Mesenchymal stem cell (in vitro differentiated cells and primary cell): ENCODE results near the gene POLN.

ENCODE experiments used
- DNase-seq: peaks from one replicate; pipeline ENCODE4 v3.0.0-alpha.2; 2013
- H2AFZ ChIP-seq: one replicate; pipeline ENCODE4 v1.6.1; 2013; ENCODE audit warnings: low read depth, mild to moderate bottlenecking, control low read depth, inconsistent platforms, low read length, moderate library complexity
- H2AK5ac ChIP-seq: 2 replicates; pipeline ENCODE4 v1.6.1; 2013; ENCODE audit warnings: low read length, moderate library complexity, mild to moderate bottlenecking, inconsistent platforms; ENCODE audit not compliant: severe bottlenecking
- H2BK120ac ChIP-seq: one replicate; pipeline ENCODE4 v1.6.1; 2013; ENCODE audit warnings: low read depth, mild to moderate bottlenecking, inconsistent platforms, low read length, moderate library complexity
- H2BK12ac ChIP-seq, 2 experiments: one replicate each; pipeline ENCODE4 v1.6.1; 2013; ENCODE audit warnings: inconsistent platforms in 2 of 2, low read length in 2 of 2, mild to moderate bottlenecking in 2 of 2, moderate library complexity in 2 of 2, control low read depth in 1 of 2
- H2BK15ac ChIP-seq: one replicate; pipeline ENCODE4 v1.6.1; 2013; ENCODE audit warnings: mild to moderate bottlenecking, low read depth, inconsistent platforms; ENCODE audit not compliant: poor library complexity, severe bottlenecking
- H2BK5ac ChIP-seq: 2 replicates; pipeline ENCODE4 v1.6.1; 2013; ENCODE audit warnings: low read depth, mild to moderate bottlenecking, low read length, control low read depth, inconsistent platforms; ENCODE audit not compliant: poor library complexity, severe bottlenecking
- H3K14ac ChIP-seq, 2 experiments: one replicate each; pipeline ENCODE4 v1.6.1; 2013; ENCODE audit warnings: inconsistent platforms in 2 of 2, low read length in 2 of 2, control low read depth in 1 of 2, mild to moderate bottlenecking in 1 of 2, moderate library complexity in 1 of 2
- H3K18ac ChIP-seq, 2 experiments: one replicate each; pipeline ENCODE4 v1.6.1; 2013; ENCODE audit warnings: inconsistent platforms in 2 of 2, low read length in 2 of 2, control low read depth in 1 of 2, low read depth in 1 of 2, mild to moderate bottlenecking in 1 of 2
- H3K23ac ChIP-seq, 2 experiments: one replicate each; pipeline ENCODE4 v1.6.1; 2013; ENCODE audit warnings: inconsistent platforms in 2 of 2, low read length in 2 of 2, mild to moderate bottlenecking in 2 of 2, moderate library complexity in 2 of 2, control low read depth in 1 of 2
- H3K27ac ChIP-seq: 2 replicates; pipeline ENCODE4 v1.5.1; 2013; ENCODE audit warnings: mild to moderate bottlenecking, moderate library complexity, low read length, control low read depth, inconsistent platforms; ENCODE audit not compliant: poor library complexity, severe bottlenecking
- H3K27me3 ChIP-seq, 2 experiments: 2 replicates each; pipeline versions ENCODE4 v1.6.1 to v1.7.0; 2013; ENCODE audit warnings: low read length in 2 of 2, mild to moderate bottlenecking in 2 of 2, moderate library complexity in 2 of 2, control low read depth in 1 of 2, inconsistent platforms in 1 of 2; ENCODE audit not compliant: control insufficient read depth in 1 of 2, insufficient read depth in 1 of 2
- H3K36me3 ChIP-seq, 2 experiments: 2 replicates each; pipeline versions ENCODE4 v1.6.1 to v1.7.0; 2013; ENCODE audit warnings: low read length in 2 of 2, control low read depth in 1 of 2, inconsistent platforms in 1 of 2, low read depth in 1 of 2, mild to moderate bottlenecking in 1 of 2; ENCODE audit not compliant: insufficient read depth in 2 of 2, control insufficient read depth in 1 of 2
- H3K4ac ChIP-seq, 2 experiments: one replicate each; pipeline ENCODE4 v1.6.1; 2013; ENCODE audit warnings: inconsistent platforms in 2 of 2, low read length in 2 of 2, mild to moderate bottlenecking in 2 of 2, moderate library complexity in 2 of 2, control low read depth in 1 of 2, low read depth in 1 of 2
- H3K4me1 ChIP-seq: 2 replicates; pipeline ENCODE4 v1.6.1; 2013; ENCODE audit warnings: low read depth, low read length, control low read depth; ENCODE audit not compliant: control insufficient read depth, insufficient read depth
- H3K4me2 ChIP-seq: 2 replicates; pipeline ENCODE4 v1.6.1; 2013; ENCODE audit warnings: low read length, mild to moderate bottlenecking, inconsistent platforms; ENCODE audit not compliant: poor library complexity, severe bottlenecking
- H3K4me3 ChIP-seq, 2 experiments: 2 replicates each; pipeline versions ENCODE4 v1.5.1 to v1.7.0; 2013; ENCODE audit warnings: low read length in 2 of 2, mild to moderate bottlenecking in 2 of 2, control low read depth in 1 of 2, low read depth in 1 of 2; ENCODE audit not compliant: insufficient read depth in 1 of 2
- H3K79me1 ChIP-seq: replicated peaks from 2 replicates; pipeline ENCODE4 v1.6.1; 2013; ENCODE audit warnings: mild to moderate bottlenecking, control low read depth, low read length, inconsistent platforms; ENCODE audit not compliant: poor library complexity, severe bottlenecking
- H3K9ac ChIP-seq: 2 replicates; pipeline ENCODE4 v1.7.0; 2013; ENCODE audit warnings: mild to moderate bottlenecking, low read length, moderate library complexity
- H3K9me3 ChIP-seq: 2 replicates; pipeline ENCODE4 v1.7.0; 2013; ENCODE audit warnings: mild to moderate bottlenecking, low read length; ENCODE audit not compliant: control insufficient read depth
- H4K8ac ChIP-seq: one replicate; pipeline ENCODE4 v1.6.1; 2013; ENCODE audit warnings: inconsistent platforms, mild to moderate bottlenecking, low read length, moderate library complexity
- H4K91ac ChIP-seq: one replicate; pipeline ENCODE4 v1.6.1; 2013; ENCODE audit warnings: mild to moderate bottlenecking, low read length, inconsistent platforms
- WGBS: methylation state at CpG from one replicate; pipeline ENCODE4 v1.1.7; 2013; ENCODE audit warnings: mixed read lengths; 5-methylcytosine and 5-hydroxymethylcytosine counted together

Gene POLN

GRCh38 chr4:2042947-2043395 is 198.9 kb downstream of the POLN start:
- H3K14ac ChIP-seq, result no peak overlapping the region
- no peak overlapping the region for H3K23ac ChIP-seq

GRCh38 chr4:2042204-2042946 is 199.5 kb downstream of the POLN start:
- Histone ChIP-seq H2BK5ac (no peak overlapping the region), H3K4me1 (peaks cover 38% of the 10 kb centered on the region), H3K27ac (no peak overlapping the region), H3K4ac (no peak overlapping the region), H3K79me1 (peaks cover 8% of the 10 kb centered on the region), H3K23ac (no peak overlapping the region), H3K36me3 (peaks cover 0 to 14% of the 10 kb centered on the region in 2 experiments), H2BK12ac (no peak overlapping the region), H3K9me3 (peaks cover 6% of the 10 kb centered on the region), H3K18ac (peak overlapping the region; percentile 21 to 56), H2BK15ac (no peak overlapping the region), H2AFZ (no peak overlapping the region), H3K4me3 (peak overlapping the region; percentile 85 to 86), H4K91ac (no peak overlapping the region), H2AK5ac (no peak overlapping the region), H3K27me3 (peaks cover 14 to 15% of the 10 kb centered on the region in 2 experiments), H2BK120ac (peak overlapping the region; percentile 73), H3K4me2 (peak overlapping the region; percentile 92), H3K9ac (peak overlapping the region; percentile 67), H3K14ac (no peak overlapping the region), H4K8ac (no peak overlapping the region)
- 7% methylated on average over 29 of the region's 80 CpGs for WGBS
- peak; percentile 29 for DNase-seq

More at GRCh38 chr4:2042947-2043395, 198.9 kb downstream of the POLN start:
- Histone ChIP-seq H3K4me1 (peaks cover 38% of the 10 kb centered on the region), H3K79me1 (peaks cover 8% of the 10 kb centered on the region), H2BK120ac (no peak overlapping the region), H2AK5ac (no peak overlapping the region), H2BK15ac (no peak overlapping the region), H3K9ac (no peak overlapping the region), H2BK5ac (no peak overlapping the region), H3K4ac (no peak overlapping the region), H2BK12ac (no peak overlapping the region), H2AFZ (no peak overlapping the region), H3K9me3 (peaks cover 6% of the 10 kb centered on the region), H3K27me3 (peaks cover 14 to 21% of the 10 kb centered on the region in 2 experiments), H3K18ac (no peak overlapping the region), H3K27ac (no peak overlapping the region), H3K4me2 (peak overlapping the region; percentile 92), H4K8ac (no peak overlapping the region), H3K36me3 (peaks cover 0 to 14% of the 10 kb centered on the region in 2 experiments), H3K4me3 (peak overlapping the region in 1 of 2 experiments; percentile 62), H4K91ac (no peak overlapping the region)
- WGBS, result 92% methylated on average over 7 of the region's 8 CpGs
- DNase-seq, result no peak

- peak overlapping the region in 1 of 2 experiments; percentile 73 for H3K4ac ChIP-seq
- H2AK5ac ChIP-seq, result no peak overlapping the region
- peak overlapping the region in 1 of 2 experiments; percentile 77 for H3K18ac ChIP-seq
- H3K79me1 ChIP-seq, result peaks cover 8% of the 10 kb centered on the region
- DNase-seq, result peak; percentile 76
- H4K8ac ChIP-seq, result peak overlapping the region; percentile 80
- H2BK120ac ChIP-seq, result peak overlapping the region; percentile 73
- no peak overlapping the region for H2BK12ac ChIP-seq
- 3% methylated on average over 81 of the region's 94 CpGs for whole genome bisulfite sequencing
- no peak overlapping the region for H2BK5ac ChIP-seq
- peak overlapping the region; percentile 84 for H2AFZ ChIP-seq
- peak overlapping the region; percentile 85 to 86 for H3K4me3 ChIP-seq
- H3K27ac ChIP-seq, result no peak overlapping the region
- H3K36me3 ChIP-seq, result peaks cover 0 to 14% of the 10 kb centered on the region in 2 experiments
- peak overlapping the region; percentile 92 for H3K4me2 ChIP-seq
- peaks cover 36% of the 10 kb centered on the region for H3K4me1 ChIP-seq
- peaks cover 19 to 20% of the 10 kb centered on the region in 2 experiments for H3K27me3 ChIP-seq
- peak overlapping the region; percentile 67 for H3K9ac ChIP-seq
- peak overlapping the region in 1 of 2 experiments; percentile 40 for H3K23ac ChIP-seq
- H4K91ac ChIP-seq, result peak overlapping the region; percentile 53
- peak overlapping the region; percentile 40 for H2BK15ac ChIP-seq
- peaks cover 6% of the 10 kb centered on the region for H3K9me3 ChIP-seq
- H3K14ac ChIP-seq, result no peak overlapping the region
Measured at GRCh38 chr4:2041239-2042130, 200.4 kb downstream of the POLN start.
